GM12878 (cell line): ENCODE data around the gene INCA1. TPM values are rescaled to one million over a fixed set of nuclear protein-coding genes. Genes with fewer than 3 reads are reported as not detected.
A peak's percentile ranks its signal among the peaks of the same experiment; 100 is the strongest.

Experiments
- ATAC-seq: fragments of 200-7000 bp; cut with Tn5 transposase; 3 replicates; pipeline ENCODE4 v1.9.1; 2020; ENCODE audit warnings: mild to moderate bottlenecking, moderate library complexity
- BruUV-seq: library from RNA; stranded (reverse); fragments of 400-500 nt; replicated peaks from 2 replicates; lab custom pipeline; 2021; lab: Mats Ljungman, UMichigan
- CTCF ChIA-PET: fragments of 300-600 bp; sonication (Branson Sonifier 250); formaldehyde crosslinking; extraction: SDS; loops from one replicate; lab custom pipeline; 2021; ENCODE audit warnings: inconsistent platforms; lab: Yijun Ruan, JAX
- POLR2A ChIA-PET: fragments of 350-600 bp; formaldehyde crosslinking; extraction: SDS; loops from one replicate; lab custom pipeline; 2021; ENCODE audit warnings: inconsistent platforms; lab: Charles Lee
- RAD21 ChIA-PET: fragments of 300-600 bp; sonication (Branson Sonifier 250); formaldehyde crosslinking; loops from one replicate; lab custom pipeline; 2023; ENCODE audit warnings: antibody characterized with exemption; ENCODE audit not compliant: unreplicated experiment; lab: Charles Lee
- SMC1A ChIA-PET: fragments of 300-600 bp; sonication (Branson Sonifier 250); formaldehyde crosslinking; loops from one replicate; lab custom pipeline; 2023; ENCODE audit not compliant: unreplicated experiment, uncharacterized antibody; lab: Charles Lee
- DNase-seq: peaks from one replicate; pipeline ENCODE4 v3.0.0-alpha.2; 2011; ENCODE audit warnings: low read depth, low spot score
- FAIRE-seq: peaks from 3 replicates; lab custom pipeline; 2011; peaks lifted over from hg19 to GRCh38; lab: Jason Lieb, UNC
- H2AFZ ChIP-seq: 2 replicates; pipeline ENCODE4 v1.6.0; 2011; ENCODE audit warnings: low read depth, low read length, control low read depth; ENCODE audit not compliant: control insufficient read depth
- H3K27ac ChIP-seq: 2 replicates; pipeline ENCODE4 v1.5.1; 2011; ENCODE audit warnings: control low read depth; ENCODE audit not compliant: control insufficient read depth, insufficient read depth
- H3K27me3 ChIP-seq, 2 experiments: replicated peaks in 1 of 2; 2 replicates each; pipeline versions ENCODE4 v1.6.0 to v1.6.1; 2011; ENCODE audit warnings: low read length in 1 of 2; ENCODE audit not compliant: control insufficient read depth in 2 of 2, insufficient read depth in 2 of 2
- H3K36me3 ChIP-seq, 2 experiments: 2 replicates each; pipeline ENCODE4 v1.5.1; 2011; ENCODE audit warnings: low read length in 1 of 2; ENCODE audit not compliant: control insufficient read depth in 2 of 2, insufficient read depth in 2 of 2
- H3K4me1 ChIP-seq: 2 replicates; pipeline ENCODE4 v1.6.1; 2011; ENCODE audit warnings: mild to moderate bottlenecking, low read length, moderate library complexity, mixed read lengths; ENCODE audit not compliant: control insufficient read depth, insufficient read depth
- H3K4me2 ChIP-seq: 2 replicates; pipeline ENCODE4 v1.6.0; 2011; ENCODE audit warnings: control low read depth; ENCODE audit not compliant: control insufficient read depth, insufficient read depth
- H3K4me3 ChIP-seq: fragments of 200-600 bp; sonication (generic); 2 replicates; pipeline ENCODE4 v1.5.1; 2016
- H3K79me2 ChIP-seq: 2 replicates; pipeline ENCODE4 v1.6.0; 2011; ENCODE audit warnings: low read length; ENCODE audit not compliant: control insufficient read depth, insufficient read depth
- H3K9ac ChIP-seq: 2 replicates; pipeline ENCODE4 v1.8.0; 2011; ENCODE audit warnings: low read length, control low read depth, mixed read lengths; ENCODE audit not compliant: control insufficient read depth, insufficient read depth
- H3K9me3 ChIP-seq: replicated peaks from 3 replicates; pipeline ENCODE4 v1.5.1; 2011; ENCODE audit warnings: mild to moderate bottlenecking, low read length; ENCODE audit not compliant: control insufficient read depth, insufficient read depth
- H4K20me1 ChIP-seq: 2 replicates; pipeline ENCODE4 v1.6.0; 2011; ENCODE audit not compliant: control insufficient read depth, insufficient read depth
- CHD2 ChIP-seq: IDR thresholded peaks from 2 replicates; pipeline ENCODE4 v1.6.1; 2011; ENCODE audit warnings: low read depth, low read length, improper control_type of control experiment, borderline replicate concordance
- GABPA ChIP-seq: IDR thresholded peaks from 2 replicates; pipeline ENCODE4 v1.6.1; 2014; ENCODE audit warnings: antibody characterized with exemption, low read depth, mild to moderate bottlenecking, inconsistent platforms
- RUNX3 ChIP-seq: IDR thresholded peaks from 2 replicates; pipeline ENCODE4 v1.6.1; 2012; ENCODE audit warnings: low read length, inconsistent platforms
- SUZ12 ChIP-seq: fragments of 200-600 bp; sonication (generic); IDR thresholded peaks from one replicate; pipeline ENCODE4 v1.6.1; 2018; ENCODE audit warnings: antibody characterized with exemption, mild to moderate bottlenecking; ENCODE audit not compliant: unreplicated experiment
- TCF3 ChIP-seq: IDR thresholded peaks from 2 replicates; pipeline ENCODE4 v1.6.1; 2012; ENCODE audit warnings: low read depth, mild to moderate bottlenecking, low read length, borderline replicate concordance; ENCODE audit not compliant: insufficient read depth
- ZNF622 ChIP-seq: fragments of 450-650 bp; IDR thresholded peaks from 2 replicates; pipeline ENCODE4 v1.6.1; 2017; ENCODE audit warnings: mild to moderate bottlenecking, inconsistent platforms
- WGBS: methylation state at CpG from one replicate; pipeline ENCODE4 v1.1.6; 2016; ENCODE audit warnings: low lambda C conversion rate; ENCODE audit not compliant: insufficient replicate concordance, insufficient coverage; ENCODE audit errors: missing lambda C conversion rate; 5-methylcytosine and 5-hydroxymethylcytosine counted together
- in situ Hi-C: fragments of 300-500 bp; cut with MboI; formaldehyde crosslinking; loops from 9 replicates; pipeline ENCODE4 v1.14.3; 2018; ENCODE audit warnings: mixed read lengths
- intact Hi-C: fragments of 100-400 bp; cut with micrococcal nuclease; formaldehyde crosslinking; loops from one replicate; pipeline ENCODE4 v1.14.2; 2022; ENCODE audit not compliant: unreplicated experiment
- polyA plus RNA-seq, 11 experiments: library from polyadenylated mRNA; depleted of rRNA in 4 of 11; unstranded in 6 of 11; stranded (reverse) in 5 of 11; fragments of >200 nt; fragmentation: Nextera tagmentation in 4 of 11; fragmentation: Illumina TruSeq in 1 of 11; extraction: Ambion mirVana in 4 of 11; extraction: Trizol in 1 of 11; gene quantifications; 1 replicate in 1 of 11; 2 replicates in 10 of 11; pipeline versions ENCODE4 v1.2.1 to v1.2.3, GENCODE V29; 2011 to 2016; ENCODE audit warnings: inconsistent platforms in 2 of 11, missing spikeins in 2 of 11, low read depth in 1 of 11
- total RNA-seq, 4 experiments: library from RNA; depleted of rRNA in 3 of 4; stranded (reverse); fragments of >200 nt in 3 of 4; fragmentation: Illumina TruSeq in 1 of 4; extraction: Trizol in 1 of 4; gene quantifications; 2 replicates each; pipeline versions ENCODE4 v1.2.1 to v1.2.3, GENCODE V29; 2013 to 2021
- TF ChIP-seq, protein P1 (sequence below): fragments of 450-650 bp; IDR thresholded peaks from 2 replicates; pipeline ENCODE4 v1.6.1; 2016; ENCODE audit warnings: mild to moderate bottlenecking, moderate library complexity, borderline replicate concordance

INCA1 gene
- total and polyA plus RNA-seq, 10 of the 15 experiments (the other 5 are each of a cell fraction or from before 2014, with no cell fraction given), result 0.19 to 1.8 (median 0.45) TPM

- TF ChIP-seq, protein P1, sequence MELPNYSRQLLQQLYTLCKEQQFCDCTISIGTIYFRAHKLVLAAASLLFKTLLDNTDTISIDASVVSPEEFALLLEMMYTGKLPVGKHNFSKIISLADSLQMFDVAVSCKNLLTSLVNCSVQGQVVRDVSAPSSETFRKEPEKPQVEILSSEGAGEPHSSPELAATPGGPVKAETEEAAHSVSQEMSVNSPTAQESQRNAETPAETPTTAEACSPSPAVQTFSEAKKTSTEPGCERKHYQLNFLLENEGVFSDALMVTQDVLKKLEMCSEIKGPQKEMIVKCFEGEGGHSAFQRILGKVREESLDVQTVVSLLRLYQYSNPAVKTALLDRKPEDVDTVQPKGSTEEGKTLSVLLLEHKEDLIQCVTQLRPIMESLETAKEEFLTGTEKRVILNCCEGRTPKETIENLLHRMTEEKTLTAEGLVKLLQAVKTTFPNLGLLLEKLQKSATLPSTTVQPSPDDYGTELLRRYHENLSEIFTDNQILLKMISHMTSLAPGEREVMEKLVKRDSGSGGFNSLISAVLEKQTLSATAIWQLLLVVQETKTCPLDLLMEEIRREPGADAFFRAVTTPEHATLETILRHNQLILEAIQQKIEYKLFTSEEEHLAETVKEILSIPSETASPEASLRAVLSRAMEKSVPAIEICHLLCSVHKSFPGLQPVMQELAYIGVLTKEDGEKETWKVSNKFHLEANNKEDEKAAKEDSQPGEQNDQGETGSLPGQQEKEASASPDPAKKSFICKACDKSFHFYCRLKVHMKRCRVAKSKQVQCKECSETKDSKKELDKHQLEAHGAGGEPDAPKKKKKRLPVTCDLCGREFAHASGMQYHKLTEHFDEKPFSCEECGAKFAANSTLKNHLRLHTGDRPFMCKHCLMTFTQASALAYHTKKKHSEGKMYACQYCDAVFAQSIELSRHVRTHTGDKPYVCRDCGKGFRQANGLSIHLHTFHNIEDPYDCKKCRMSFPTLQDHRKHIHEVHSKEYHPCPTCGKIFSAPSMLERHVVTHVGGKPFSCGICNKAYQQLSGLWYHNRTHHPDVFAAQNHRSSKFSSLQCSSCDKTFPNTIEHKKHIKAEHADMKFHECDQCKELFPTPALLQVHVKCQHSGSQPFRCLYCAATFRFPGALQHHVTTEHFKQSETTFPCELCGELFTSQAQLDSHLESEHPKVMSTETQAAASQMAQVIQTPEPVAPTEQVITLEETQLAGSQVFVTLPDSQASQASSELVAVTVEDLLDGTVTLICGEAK, result no peak
- TF ChIP-seq CHD2, result no peak
- no peak for TF ChIP-seq RUNX3
- TF ChIP-seq, all 136 proteins: peak for 0
Observed at GRCh38 chr17:4953451-4953961, 43.8 kb downstream of the INCA1 start (continued).

GRCh38 chr17:4951486-4951885, 45.8 kb downstream of the INCA1 start:
- H3K79me2 ChIP-seq, result peaks cover 33% of the 10 kb centered on the region
- no peaks in the 10 kb centered on the region for H3K27me3 ChIP-seq
- no peak overlapping the region for H3K4me3 ChIP-seq
- H2AFZ ChIP-seq, result no peak overlapping the region
- TF ChIP-seq GABPA (no peak), TCF3 (no peak), ZNF622 (no peak), SUZ12 (no peak)
- CTCF ChIA-PET, result interaction anchor here (1.2 to 3.4 kb wide), 6 partner anchors 11 to 386 kb away, joined by 3 to 23 read pairs (median 7); partner anchors contain the start of genes RNF167, SLC25A11 and SPAG7
- H3K4me1 ChIP-seq, result peaks cover 17% of the 10 kb centered on the region
- BruUV-seq, result no TSS peak
- POLR2A ChIA-PET, result interaction anchor here (0.7 to 17.5 kb wide), 6 partner anchors 8 to 332 kb away, joined by 3 to 272 read pairs (median 4); partner anchors contain the start of genes RNF167, SLC25A11 and SPAG7
- H4K20me1 ChIP-seq, result peaks cover 4% of the 10 kb centered on the region; the same call in 1 of the 2 replicates
- H3K9me3 ChIP-seq, result no peaks in the 10 kb centered on the region
- WGBS, result 74% methylated on average over 3 of the region's 3 CpGs
- H3K4me2 ChIP-seq, result peak overlapping the region; percentile 93
- no peak for FAIRE-seq
- intact Hi-C loops, result no loop called here
- in situ Hi-C loops, result no loop called here
- DNase-seq, result no peak
- SMC1A ChIA-PET, result interaction anchor here (1.0 to 3.4 kb wide), 3 partner anchors 10 to 15 kb away, joined by 3 to 24 read pairs (median 12); partner anchors contain the start of genes RNF167, SLC25A11 and SPAG7
- RAD21 ChIA-PET, result interaction anchor here (2.0 to 9.8 kb wide), 2 partner anchors 11 to 14 kb away, joined by 7 to 73 read pairs; partner anchors contain the start of genes RNF167, SLC25A11 and SPAG7
- peaks cover 2 to 3% of the 10 kb centered on the region in 2 experiments; a peak in 3 of 4 replicates for H3K36me3 ChIP-seq
- ATAC-seq, result no peak
- H3K27ac ChIP-seq, result peak overlapping the region; percentile 85; the same call in 1 of the 2 replicates
- H3K9ac ChIP-seq, result peak overlapping the region; percentile 97; the same call in 1 of the 2 replicates
